ENCODE measurements around the gene PTPN5. TPM values are rescaled to one million over a fixed set of nuclear protein-coding genes. Genes with fewer than 3 reads are reported as not detected.

PTPN5 gene
- total and polyA plus RNA-seq, 8 donors = 0.19 to 2.9 (median 0.38) TPM; not detected in 3

DNA sequence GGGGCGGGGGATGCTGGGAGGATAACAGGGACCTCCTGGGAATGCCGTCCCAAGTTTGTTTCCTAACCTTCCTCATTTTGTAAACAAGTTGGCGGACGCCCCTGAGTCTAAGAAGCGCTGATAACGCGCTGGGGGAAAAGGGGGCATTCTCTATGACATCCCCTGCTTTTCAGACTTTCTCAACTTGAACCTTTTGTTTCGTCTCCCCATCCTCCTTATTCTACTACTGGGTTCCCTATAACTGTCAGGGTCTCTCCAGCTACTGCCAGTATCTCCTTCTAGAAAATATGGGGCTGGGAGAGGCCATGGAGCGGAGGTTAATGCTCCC lies 92.4 kb downstream of the PTPN5 start:
- WGBS, 5 donors = 11 to 20% (median 15%) methylated on average over 7 to 9 of the region's 9 CpGs
- H3K9me3 ChIP-seq = no peaks in the 10 kb centered on the region
- no peak for DNase-seq
- H3K27ac ChIP-seq = peak overlapping the region; percentile 71 to 93 (median 83)
- peak overlapping the region; percentile 76 to 88 (median 84) for H3K4me3 ChIP-seq
- peaks cover 0 to 23% (median 19%) of the 10 kb centered on the region in 4 donors for H3K4me1 ChIP-seq
- H3K27me3 ChIP-seq = no peaks in the 10 kb centered on the region
- intact Hi-C loops (cut with DNase I; ENCODE audit: low total_unique reads) = no loop called here
- TF ChIP-seq, protein P1, sequence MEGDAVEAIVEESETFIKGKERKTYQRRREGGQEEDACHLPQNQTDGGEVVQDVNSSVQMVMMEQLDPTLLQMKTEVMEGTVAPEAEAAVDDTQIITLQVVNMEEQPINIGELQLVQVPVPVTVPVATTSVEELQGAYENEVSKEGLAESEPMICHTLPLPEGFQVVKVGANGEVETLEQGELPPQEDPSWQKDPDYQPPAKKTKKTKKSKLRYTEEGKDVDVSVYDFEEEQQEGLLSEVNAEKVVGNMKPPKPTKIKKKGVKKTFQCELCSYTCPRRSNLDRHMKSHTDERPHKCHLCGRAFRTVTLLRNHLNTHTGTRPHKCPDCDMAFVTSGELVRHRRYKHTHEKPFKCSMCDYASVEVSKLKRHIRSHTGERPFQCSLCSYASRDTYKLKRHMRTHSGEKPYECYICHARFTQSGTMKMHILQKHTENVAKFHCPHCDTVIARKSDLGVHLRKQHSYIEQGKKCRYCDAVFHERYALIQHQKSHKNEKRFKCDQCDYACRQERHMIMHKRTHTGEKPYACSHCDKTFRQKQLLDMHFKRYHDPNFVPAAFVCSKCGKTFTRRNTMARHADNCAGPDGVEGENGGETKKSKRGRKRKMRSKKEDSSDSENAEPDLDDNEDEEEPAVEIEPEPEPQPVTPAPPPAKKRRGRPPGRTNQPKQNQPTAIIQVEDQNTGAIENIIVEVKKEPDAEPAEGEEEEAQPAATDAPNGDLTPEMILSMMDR (IDR thresholded peaks at IDR 0.05) = no peak
- TF ChIP-seq EP300 (IDR thresholded peaks at IDR 0.05) (no peak), POLR2AphosphoS5 (IDR thresholded peaks at IDR 0.05) (no peak), POLR2A (IDR thresholded peaks at IDR 0.05) (no peak)
- peaks cover 0 to 19% (median 16%) of the 10 kb centered on the region in 4 donors for H3K36me3 ChIP-seq

DNA sequence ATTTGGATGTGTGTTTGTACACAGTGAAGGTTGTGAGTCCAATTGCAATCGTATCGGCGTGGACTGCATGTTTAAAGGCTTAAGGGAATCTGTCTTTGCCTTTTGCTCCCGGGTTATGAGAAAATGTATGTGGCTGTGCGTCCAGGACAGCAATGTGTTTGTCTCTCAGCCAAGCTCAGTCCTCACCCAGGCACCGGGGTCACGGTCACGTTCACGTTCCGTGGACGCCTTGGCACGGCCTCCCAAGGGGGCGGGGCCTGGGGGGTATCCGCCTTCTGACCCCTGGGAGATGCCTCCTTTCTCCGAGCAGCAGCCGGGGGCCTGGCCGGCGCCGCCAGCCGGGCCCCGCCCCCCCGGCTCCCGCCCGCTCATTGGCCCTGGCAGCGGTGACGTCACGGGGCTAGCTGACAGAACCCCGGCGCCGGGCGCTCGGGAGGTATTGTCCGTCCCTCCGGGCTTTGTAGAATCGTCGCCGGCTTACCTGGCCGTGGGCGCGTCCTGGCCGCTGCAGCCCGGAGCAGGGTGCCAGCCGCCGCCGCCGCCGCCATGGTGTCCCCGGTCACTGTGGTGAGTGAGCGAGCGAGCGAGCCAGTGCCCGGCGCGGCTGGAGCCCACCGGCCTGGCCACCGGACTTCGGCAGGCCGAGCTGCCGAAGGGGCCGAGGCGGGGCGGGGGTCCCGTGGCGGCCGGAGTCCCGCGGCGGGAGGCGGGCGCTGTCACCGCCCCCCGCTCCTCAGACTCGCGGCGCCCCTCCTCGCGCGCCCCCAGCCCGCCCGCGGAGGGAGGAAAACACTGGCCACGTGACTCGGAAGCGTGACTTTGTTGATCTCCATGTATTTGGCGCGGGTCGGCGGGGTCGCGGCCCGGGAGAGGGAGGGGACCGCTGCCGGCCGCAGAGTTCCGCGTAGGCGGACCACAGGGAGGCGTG lies 93.0 kb downstream of the PTPN5 start, which contains the start of gene TMEM86A:
TSS of gene TMEM86A (plus strand) at position 439 of the 928 bp plus-strand sequence. CDS start at position 547, 108 bp downstream.
- intact Hi-C loops (cut with DNase I; ENCODE audit: low total_unique reads) = no loop called here
- 0 to 1% (median 1%) methylated on average over 14 to 97 of the region's 98 CpGs for WGBS, 5 donors
- H3K4me3 ChIP-seq = peak within 1 kb of the TSS; percentile 76 to 88 (median 84)
- H3K36me3 ChIP-seq = peaks cover 0 to 19% (median 16%) of the 10 kb centered on the region in 4 donors
- H3K27ac ChIP-seq = peak within 1 kb of the TSS; percentile 71 to 93 (median 83)
- peak; percentile 97 for DNase-seq
- peak; percentile 47 to 83 (median 64) for TF ChIP-seq POLR2AphosphoS5 (IDR thresholded peaks at IDR 0.05)
- TF ChIP-seq, protein P1 (IDR thresholded peaks at IDR 0.05) = no peak
- H3K4me1 ChIP-seq = peaks cover 0 to 23% (median 19%) of the 10 kb centered on the region in 4 donors
- no peaks in the 10 kb centered on the region for H3K9me3 ChIP-seq
- H3K27me3 ChIP-seq = no peaks in the 10 kb centered on the region

DNA sequence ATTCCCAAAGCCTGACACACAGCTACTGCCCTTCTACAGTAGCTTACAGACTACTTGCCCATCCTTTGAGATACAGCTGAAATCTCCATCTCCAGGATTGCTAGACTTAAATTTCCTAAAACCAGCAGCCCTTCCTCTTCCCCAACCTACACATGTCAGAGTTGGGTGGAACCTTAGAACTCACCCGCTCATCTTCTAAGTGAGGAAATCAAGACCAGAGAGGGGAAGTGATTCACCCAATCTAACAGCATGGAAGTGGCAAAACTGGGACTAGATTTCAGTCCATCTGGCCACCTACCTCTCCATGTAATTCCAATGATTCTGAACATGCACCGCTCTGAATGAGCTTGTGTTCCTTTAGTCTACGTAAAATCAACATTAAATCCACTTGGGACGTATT lies 94.0 kb downstream of the PTPN5 start:
- Histone ChIP-seq H3K36me3 (peaks cover 0 to 15% (median 13%) of the 10 kb centered on the region in 4 donors), H3K4me3 (no peak overlapping the region), H3K27me3 (no peaks in the 10 kb centered on the region), H3K27ac (peak overlapping the region in 4 of 5 donors; percentile 81 to 93 (median 84)), H3K4me1 (peaks cover 0 to 23% (median 19%) of the 10 kb centered on the region in 4 donors), H3K9me3 (no peaks in the 10 kb centered on the region)
- DNase-seq = no peak
- TF ChIP-seq POLR2AphosphoS5 (IDR thresholded peaks at IDR 0.05) (no peak), EP300 (IDR thresholded peaks at IDR 0.05) (no peak), POLR2A (IDR thresholded peaks at IDR 0.05) (no peak)
- WGBS, 5 donors = 86 to 91% (median 89%) methylated on average over 4 of the region's 4 CpGs
- intact Hi-C loops (cut with DNase I; ENCODE audit: low total_unique reads) = no loop called here

DNA sequence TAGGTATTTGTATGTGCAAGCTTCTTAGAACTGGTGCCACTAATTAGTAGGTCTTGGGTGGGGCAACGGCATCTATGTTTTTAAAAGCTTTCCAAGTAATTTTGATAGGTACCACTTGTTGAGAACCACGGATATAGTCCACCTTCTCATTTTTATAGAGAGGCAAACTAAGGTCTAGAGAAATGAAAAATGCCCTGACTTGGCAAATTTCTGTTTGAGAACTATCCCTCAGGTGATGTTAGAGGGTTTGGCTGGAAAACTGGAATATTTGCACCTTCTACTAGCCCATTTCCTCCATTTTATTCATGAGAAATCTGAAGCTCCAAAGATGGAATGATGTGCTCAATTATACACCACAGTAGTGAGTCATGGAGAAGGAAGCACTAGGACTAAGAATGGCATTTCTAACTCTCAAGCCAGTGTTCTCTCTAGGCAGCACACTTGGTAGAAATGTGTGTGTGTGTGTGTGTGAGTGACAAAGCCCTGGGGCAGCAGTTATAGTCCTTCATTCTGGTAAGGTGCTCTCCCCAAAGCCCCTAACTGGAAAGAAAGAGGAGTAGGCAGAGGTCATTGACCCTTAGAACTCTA lies 94.9 kb downstream of the PTPN5 start:
- TF ChIP-seq, protein P1 (IDR thresholded peaks at IDR 0.05) = no peak
- no peak for TF ChIP-seq POLR2AphosphoS5 (IDR thresholded peaks at IDR 0.05)
- no peak for TF ChIP-seq EP300 (IDR thresholded peaks at IDR 0.05)
- TF ChIP-seq POLR2A (IDR thresholded peaks at IDR 0.05) = no peak
- Histone ChIP-seq H3K4me1 (peaks cover 0 to 23% (median 19%) of the 10 kb centered on the region in 4 donors), H3K27me3 (no peaks in the 10 kb centered on the region), H3K36me3 (peaks cover 0 to 8% (median 5%) of the 10 kb centered on the region in 4 donors), H3K4me3 (no peak overlapping the region), H3K9me3 (no peaks in the 10 kb centered on the region), H3K27ac (peak overlapping the region in 1 of 5 donors; percentile 81)
- intact Hi-C loops (cut with DNase I; ENCODE audit: low total_unique reads) = no loop called here
- no peak for DNase-seq
- 80 to 88% (median 82%) methylated on average over 2 of the region's 2 CpGs for whole genome bisulfite sequencing, 5 donors
